GM12892 (cell line): ENCODE data around the gene FERD3L.

Experiments
- DNase-seq: peaks from one replicate; pipeline ENCODE4 v3.0.0; 2011; ENCODE audit not compliant: insufficient read length
- FAIRE-seq: peaks from 2 replicates; lab custom pipeline; 2011; peaks lifted over from hg19 to GRCh38; lab: Jason Lieb, UNC
- POLR2A ChIP-seq: IDR thresholded peaks from 2 replicates; pipeline ENCODE4 v1.6.1; 2011; ENCODE audit warnings: low read depth, low read length, control low read depth
- POLR2AphosphoS5 ChIP-seq: IDR thresholded peaks from 2 replicates; pipeline ENCODE4 v1.6.1; 2011; ENCODE audit warnings: low read depth, low read length, control low read depth
- TAF1 ChIP-seq: IDR thresholded peaks from 2 replicates; pipeline ENCODE4 v1.6.1; 2011; ENCODE audit warnings: low read depth, mild to moderate bottlenecking, control low read depth, low read length, borderline replicate concordance

Gene FERD3L

GRCh38 chr7:19113855-19114550, 31.2 kb downstream of the FERD3L start:
- FAIRE-seq (no peak), DNase-seq (no peak)
- TF ChIP-seq POLR2A = no peak
- no peak for TF ChIP-seq TAF1
- no peak for TF ChIP-seq POLR2AphosphoS5

- FAIRE-seq (no peak), DNase-seq (no peak)
- TF ChIP-seq POLR2A = no peak
These were observed 32.2 kb downstream of the FERD3L start for GRCh38 chr7:19113002-19113350.

GRCh38 chr7:19112274-19113001, 32.8 kb downstream of the FERD3L start:
- TF ChIP-seq POLR2A (no peak), TAF1 (no peak), POLR2AphosphoS5 (no peak)
- no peak for FAIRE-seq
- no peak for DNase-seq

- DNase-seq (no peak), FAIRE-seq (no peak)
- TF ChIP-seq POLR2AphosphoS5 (no peak), TAF1 (no peak), POLR2A (no peak)
These were observed 33.5 kb downstream of the FERD3L start for GRCh38 chr7:19111474-19112273.

- DNase-seq (no peak), FAIRE-seq (no peak)
- TF ChIP-seq TAF1 (no peak), POLR2AphosphoS5 (no peak), POLR2A (no peak)
These were observed 34.4 kb downstream of the FERD3L start for GRCh38 chr7:19110776-19111175.

DNA sequence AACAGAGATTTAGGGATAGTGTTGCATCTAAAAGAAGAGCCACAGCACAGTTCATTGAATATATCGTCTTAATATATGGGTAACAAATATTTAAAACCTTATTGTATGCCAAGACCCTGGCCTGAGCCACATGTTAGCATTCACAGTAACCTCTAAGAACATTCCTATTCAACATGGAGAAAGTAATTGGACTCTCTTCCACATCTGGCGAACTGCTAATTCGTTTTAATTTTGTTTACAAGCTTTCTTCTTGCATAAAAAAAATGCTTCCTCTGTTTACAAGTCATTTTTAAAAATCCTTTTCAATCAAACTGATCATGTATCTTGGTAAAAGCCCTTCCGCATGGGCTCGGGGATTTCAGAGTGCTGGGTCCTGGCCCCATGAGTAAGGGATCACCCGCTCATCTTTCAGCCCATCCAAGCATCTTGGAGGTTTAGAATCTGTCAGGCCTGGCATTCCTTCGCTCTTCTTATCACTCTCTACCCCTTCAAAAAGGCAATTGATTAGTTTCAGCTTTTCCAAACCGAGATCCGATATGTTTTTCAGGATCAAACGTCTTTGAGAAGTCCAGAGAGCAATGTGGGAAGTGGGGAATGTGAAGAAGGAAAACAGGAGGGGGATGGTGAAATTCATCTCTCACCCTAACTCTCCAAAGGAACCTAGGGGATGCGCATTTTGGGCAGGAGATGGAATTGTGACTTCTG, 35.0 kb downstream of the FERD3L start:
- TF ChIP-seq POLR2AphosphoS5 (no peak), POLR2A (no peak), TAF1 (no peak)
- FAIRE-seq (no peak), DNase-seq (no peak)

- TF ChIP-seq POLR2AphosphoS5 (no peak), TAF1 (no peak), POLR2A (no peak)
- DNase-seq (no peak), FAIRE-seq (no peak)
These were observed 35.9 kb downstream of the FERD3L start for GRCh38 chr7:19109000-19109946.

- no peak for DNase-seq
- TF ChIP-seq TAF1 = no peak
- TF ChIP-seq POLR2A = no peak
- TF ChIP-seq POLR2AphosphoS5 = no peak
- no peak for FAIRE-seq
These were observed 37.7 kb downstream of the FERD3L start for GRCh38 chr7:19107356-19108146.

DNA sequence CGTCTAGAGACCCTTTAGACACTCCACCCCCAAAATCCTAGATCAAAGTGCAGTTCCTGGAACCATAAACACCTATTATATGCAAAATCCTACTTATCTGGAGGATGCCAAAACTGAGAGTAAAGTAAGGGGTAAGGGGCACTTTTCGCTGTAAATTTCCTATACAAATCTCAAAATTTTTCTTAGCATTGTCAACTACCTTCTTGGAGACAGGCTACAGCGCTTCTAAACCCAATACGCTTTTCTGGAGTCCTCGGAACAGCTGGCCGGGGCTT, 38.2 kb downstream of the FERD3L start:
- FAIRE-seq = no peak
- no peak for DNase-seq
- TF ChIP-seq POLR2A = no peak
- no peak for TF ChIP-seq POLR2AphosphoS5
- TF ChIP-seq TAF1 = no peak
